Activated CD8-positive, alpha-beta memory T cell treated with anti-CD3 and anti-CD28 coated beads, Interleukin-2, amount 50 U/mL, for 24 hours (primary cell): ENCODE measurements around the gene ZNF718.
"Not testable (repeated sequence)": the region's sequence is repeated elsewhere in the genome, so short reads cannot be mapped to it uniquely, and the experiment has no call there.

ENCODE experiments used
- DNase-seq: peaks from one replicate; pipeline ENCODE4 v3.0.0-alpha.2; 2020; ENCODE audit errors: extremely low read depth

Gene ZNF718

GRCh38 chr4:124275-125081 lies at the start of gene ZNF718:
Gene ZNF718, plus strand, starts transcription at chr4:124501. Its CDS starts 170 bp downstream, at chr4:124671.
- DNase-seq: peak; percentile 89

DNA sequence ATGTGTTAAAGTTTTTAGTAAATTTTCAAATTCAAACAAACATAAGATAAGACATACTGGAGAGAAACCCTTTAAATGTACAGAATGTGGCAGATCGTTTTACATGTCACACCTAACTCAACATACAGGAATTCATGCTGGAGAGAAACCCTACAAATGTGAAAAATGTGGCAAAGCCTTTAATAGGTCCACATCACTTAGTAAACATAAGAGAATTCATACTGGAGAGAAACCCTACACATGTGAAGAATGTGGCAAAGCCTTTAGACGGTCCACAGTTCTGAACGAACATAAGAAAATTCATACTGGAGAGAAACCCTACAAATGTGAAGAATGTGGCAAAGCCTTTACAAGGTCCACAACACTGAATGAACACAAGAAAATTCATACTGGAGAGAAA lies 38.4 kb upstream of the ZNF718 start:
- DNase-seq: no peak

DNA sequence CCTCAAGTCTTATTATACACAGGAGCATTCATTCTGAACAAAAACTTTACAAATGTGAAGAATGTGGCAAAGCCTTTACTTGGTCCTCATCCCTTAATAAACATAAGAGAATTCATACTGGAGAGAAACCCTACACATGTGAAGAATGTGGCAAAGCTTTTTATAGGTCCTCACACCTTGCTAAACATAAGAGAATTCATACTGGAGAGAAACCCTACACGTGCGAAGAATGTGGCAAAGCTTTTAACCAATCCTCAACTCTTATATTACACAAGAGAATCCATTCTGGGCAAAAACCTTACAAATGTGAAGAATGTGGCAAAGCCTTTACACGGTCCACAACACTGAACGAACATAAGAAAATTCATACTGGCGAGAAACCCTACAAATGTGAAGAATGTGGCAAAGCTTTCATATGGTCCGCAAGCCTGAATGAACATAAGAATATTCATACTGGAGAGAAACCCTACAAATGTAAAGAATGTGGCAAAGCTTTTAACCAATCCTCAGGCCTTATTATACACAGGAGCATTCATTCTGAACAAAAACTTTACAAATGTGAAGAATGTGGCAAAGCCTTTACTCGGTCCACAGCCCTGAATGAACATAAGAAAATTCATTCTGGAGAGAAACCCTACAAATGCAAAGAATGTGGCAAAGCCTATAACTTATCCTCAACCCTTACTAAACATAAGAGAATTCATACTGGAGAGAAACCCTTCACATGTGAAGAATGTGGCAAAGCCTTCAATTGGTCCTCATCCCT lies 37.6 kb upstream of the ZNF718 start:
- DNase-seq: not testable (repeated sequence)

DNA sequence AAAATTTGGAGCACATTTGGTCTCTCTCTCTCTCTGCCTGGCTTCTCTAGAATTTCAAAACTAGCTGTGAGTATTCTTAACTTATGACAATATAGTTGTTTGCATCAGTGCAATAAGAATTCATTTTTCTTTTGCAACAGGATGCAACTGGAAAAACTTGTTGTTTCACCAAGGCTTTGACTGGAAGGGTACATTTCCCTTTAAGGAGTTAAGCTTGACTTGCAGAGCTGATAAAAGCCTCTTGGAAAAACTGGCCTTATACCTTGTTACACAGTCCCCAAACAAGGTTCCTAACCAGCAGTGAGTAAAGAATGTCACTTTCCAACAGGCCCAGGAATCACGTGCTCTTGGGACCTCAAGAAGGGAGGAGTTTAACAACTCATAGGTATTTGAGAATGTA lies 25.9 kb upstream of the ZNF718 start:
- no peak for DNase-seq

- no peak for DNase-seq
These were observed 24.4 kb upstream of the ZNF718 start for GRCh38 chr4:99863-100262.

GRCh38 chr4:107083-107443 lies 17.2 kb upstream of the ZNF718 start:
- DNase-seq: no peak

- no peak for DNase-seq
These were observed 16.6 kb upstream of the ZNF718 start for GRCh38 chr4:107444-108429.

DNA sequence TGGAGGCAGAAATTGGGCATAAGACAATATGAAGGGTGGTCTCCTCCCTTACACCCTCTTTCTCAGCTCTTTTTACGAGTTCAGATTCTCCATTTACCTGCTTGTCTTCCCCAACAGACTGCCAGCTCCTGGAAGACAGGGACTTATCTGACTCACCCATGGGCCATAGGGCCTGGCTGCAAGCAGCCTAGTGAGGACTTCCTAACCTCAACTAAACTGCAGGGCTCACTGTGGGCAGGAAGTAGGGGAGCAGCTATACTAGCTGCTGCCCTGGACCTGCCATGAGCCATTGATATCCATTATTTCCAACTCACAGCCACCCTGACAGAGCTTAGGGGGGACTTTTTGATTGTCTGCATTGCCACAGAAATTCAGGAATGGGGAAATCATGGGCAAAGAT lies 11.5 kb upstream of the ZNF718 start:
- no peak for DNase-seq

DNA sequence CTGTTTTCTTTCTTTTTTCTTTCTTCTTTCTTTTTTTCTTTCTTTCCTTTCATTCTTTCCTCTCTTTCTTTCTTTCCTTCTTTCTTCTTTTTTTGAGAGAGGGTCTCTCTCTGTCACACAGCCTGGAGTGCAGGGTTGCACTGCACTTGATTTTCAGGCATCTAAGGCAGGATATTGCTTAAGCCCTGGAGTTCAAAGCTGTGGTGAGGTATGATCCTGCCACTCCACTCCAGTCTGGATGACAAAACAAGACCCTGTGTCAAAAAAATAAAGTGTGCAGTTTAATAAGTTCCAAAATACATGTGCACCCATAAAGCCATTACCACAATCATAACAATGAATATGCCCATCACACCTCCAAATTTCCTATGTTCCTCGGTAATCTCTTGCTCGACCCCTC lies 10.6 kb upstream of the ZNF718 start:
- DNase-seq: no peak

DNA sequence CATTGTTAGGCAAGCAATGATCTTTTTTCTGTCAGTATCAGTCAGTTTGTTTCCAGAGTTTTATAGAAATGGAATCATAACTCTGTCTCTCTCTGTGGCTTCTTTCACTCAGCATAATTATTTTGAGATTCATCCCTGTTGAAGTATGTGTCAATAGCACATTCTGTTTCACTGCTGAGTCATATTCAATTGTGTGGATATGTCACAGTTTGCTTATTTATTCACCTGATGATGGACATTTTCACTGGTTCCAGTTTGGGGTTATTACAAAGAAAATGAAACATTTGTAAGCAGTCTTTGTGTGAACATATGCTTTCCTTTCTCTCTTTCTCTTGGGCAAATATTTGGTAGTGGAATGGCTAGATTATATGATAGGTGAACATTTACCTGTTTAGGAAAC lies 10.2 kb upstream of the ZNF718 start:
- no peak for DNase-seq

GRCh38 chr4:116499-116898 lies 7.8 kb upstream of the ZNF718 start:
- no peak for DNase-seq

DNA sequence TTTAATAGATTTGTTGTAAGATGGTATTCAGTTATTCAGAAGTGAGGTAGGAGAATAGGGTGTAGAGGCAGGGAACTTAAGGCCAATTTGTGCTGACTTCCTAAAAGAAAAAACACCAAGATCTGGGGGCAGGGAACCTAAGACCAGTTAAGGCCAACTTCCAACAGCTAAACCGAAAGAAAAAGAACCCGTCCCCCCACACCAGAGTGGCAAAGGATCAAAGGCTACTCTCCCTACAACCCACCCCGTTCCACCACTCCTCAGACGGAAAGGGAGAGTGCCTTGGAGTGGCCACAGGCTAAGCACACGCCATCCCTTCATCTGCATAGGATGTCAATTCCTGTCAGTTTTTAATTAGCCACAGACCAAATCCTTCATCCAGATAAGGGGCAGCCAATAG lies 3.7 kb upstream of the ZNF718 start:
- no peak for DNase-seq

DNA sequence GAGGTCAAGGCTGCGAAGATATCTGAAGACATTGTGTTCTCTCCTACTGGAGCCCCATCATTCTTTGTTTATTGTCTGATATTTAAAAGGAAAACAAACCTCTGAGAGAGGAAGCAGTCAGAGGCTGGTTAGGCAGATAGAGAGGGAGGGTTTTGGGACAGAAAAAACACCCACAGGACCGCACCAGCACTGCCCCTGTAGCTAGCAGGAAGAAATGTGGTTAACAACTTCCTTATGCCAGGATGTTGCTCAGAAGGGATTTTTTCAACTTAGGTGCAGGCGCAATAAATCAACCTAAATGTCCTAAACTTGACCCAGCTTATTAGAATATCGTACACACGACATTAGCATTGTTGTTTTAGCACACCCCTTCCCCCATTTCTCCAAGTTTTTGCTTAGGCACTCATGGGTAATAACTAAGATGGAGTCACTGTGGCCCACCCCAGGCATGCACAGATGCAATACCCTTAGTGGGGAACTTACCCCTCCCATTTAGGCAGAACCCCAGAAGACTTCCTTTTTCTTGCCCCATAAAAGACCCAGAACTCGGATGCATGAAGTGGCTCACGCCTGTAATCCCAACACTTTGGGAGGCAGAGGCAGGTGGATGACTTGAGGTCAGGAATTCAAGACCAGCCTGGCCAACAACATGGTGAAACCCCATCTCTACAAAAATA lies 2.8 kb upstream of the ZNF718 start:
- no peak for DNase-seq

DNA sequence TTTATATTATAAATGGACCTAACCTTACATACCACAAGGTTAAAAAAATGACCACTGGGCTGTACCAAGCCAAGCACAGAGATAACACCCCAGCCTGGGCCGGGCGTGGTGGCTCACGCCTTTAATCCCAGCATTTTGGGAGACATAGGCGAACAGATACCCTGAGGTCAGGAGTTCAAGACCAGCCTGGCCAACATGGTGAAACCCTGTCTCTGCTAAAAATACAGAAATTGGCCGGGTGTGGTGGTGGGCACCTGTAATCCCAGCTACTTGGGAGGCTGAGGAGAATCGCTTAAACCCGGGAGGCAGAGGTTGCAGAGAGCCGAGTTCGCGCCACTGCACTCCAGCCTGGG lies 403 bp upstream of the ZNF718 start:
- not testable (repeated sequence) for DNase-seq

- DNase-seq: no peak
These were observed 930 bp downstream of the ZNF718 start for GRCh38 chr4:125091-125771.

DNA sequence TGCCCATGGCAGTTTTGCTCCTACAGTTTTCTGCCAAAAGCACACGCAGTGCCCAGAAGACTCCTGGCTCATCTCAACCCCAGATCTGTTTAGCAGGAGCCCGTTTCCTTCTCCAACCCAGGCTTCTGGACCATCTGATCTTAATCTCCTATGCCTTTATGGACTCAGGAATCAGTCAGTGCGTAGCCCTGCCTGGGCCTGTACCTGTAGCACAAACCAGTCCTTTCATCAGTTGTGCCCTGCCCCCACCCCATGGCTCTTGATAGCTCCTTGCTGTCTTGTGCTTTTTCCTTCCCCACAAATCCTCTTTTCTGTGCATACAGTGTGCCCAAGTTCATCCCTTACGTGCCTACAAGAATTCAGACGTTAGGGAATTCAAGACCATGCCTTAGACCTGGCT lies 1.5 kb downstream of the ZNF718 start:
- DNase-seq: no peak

DNA sequence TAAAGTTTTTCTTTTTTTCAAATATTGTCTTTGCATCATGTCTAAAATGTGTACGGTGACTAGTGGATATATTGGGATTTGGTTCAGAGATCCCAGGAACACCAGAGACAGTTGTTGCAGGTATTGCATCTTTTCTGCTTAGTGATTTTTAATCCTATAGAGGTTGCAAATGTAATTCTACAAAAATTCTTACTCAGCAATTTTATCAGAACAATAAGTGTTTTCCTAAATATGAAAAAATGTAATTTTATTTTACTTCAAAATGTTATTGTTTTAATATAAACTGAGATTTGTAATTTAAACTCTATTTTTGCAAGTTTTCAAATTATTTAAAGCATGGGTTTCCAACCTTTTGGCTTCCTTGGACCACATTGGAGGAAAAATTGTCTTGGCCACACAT lies 8.2 kb downstream of the ZNF718 start:
- no peak for DNase-seq

GRCh38 chr4:138935-139334 lies 14.6 kb downstream of the ZNF718 start:
- no peak for DNase-seq

- no peak for DNase-seq
These were observed 15.4 kb downstream of the ZNF718 start for GRCh38 chr4:139691-140090.

DNA sequence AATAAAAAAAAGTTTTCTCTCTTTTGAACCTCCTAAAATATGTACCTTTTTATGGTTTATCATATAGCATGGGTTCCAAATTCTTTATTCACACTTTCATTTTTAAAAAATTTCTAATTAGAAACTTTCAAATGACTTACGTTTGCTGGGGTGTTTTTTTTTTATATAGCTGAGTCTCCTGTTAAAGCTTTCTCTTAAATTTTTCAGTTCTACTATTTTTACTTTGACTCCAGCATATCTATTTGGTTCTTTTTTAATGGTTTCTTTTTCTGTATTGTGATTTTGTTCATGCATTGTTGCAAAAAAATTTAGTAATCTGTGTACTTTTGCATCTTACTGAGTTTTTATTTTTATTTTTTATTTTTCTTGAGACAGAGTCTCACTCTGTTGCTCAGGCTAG lies 22.3 kb downstream of the ZNF718 start:
- DNase-seq: no peak

DNA sequence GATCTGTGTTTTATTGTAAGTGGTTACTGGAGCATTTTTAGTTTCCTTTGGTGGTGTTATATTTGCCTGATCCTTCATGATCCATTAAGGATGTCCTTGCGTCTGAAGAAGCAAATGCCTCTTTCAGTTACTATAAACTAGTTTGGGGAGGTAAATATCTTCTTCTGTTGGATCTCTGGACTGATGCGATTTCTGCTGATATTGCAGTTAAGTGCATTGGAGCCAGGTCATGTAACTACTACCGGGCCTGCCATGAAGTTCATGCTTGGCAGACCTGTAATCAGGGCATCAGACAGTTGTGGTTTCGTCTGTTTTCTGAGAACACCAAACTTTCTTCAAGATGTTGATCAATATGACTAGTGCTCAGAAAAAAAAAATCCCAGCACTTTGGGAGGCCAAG lies 22.9 kb downstream of the ZNF718 start:
- no peak for DNase-seq
